ENCODE results near the gene ACSM5.
"Not testable (repeated sequence)": the region's sequence is repeated elsewhere in the genome, so short reads cannot be mapped to it uniquely, and the experiment has no call there.

The ACSM5 gene

GRCh38 chr16:20401066-20401465 lies 8.3 kb upstream of the ACSM5 start:
- no peak for DNase-seq

GRCh38 chr16:20401475-20402016 lies 7.8 kb upstream of the ACSM5 start:
- DNase-seq, result no peak

- no peak for DNase-seq
Observed at GRCh38 chr16:20402651-20403050, 6.7 kb upstream of the ACSM5 start.

- DNase-seq, result no peak
Observed at GRCh38 chr16:20404637-20405036, 4.7 kb upstream of the ACSM5 start, which contains the start of gene PDILT. Gene PDILT, minus strand, starts transcription at chr16:20404737. Its CDS starts 5,437 bp downstream, at chr16:20399300.

GRCh38 chr16:20410121-20410723 lies 888 bp downstream of the ACSM5 start:
- DNase-seq, result no peak

- DNase-seq, result no peak
Observed at GRCh38 chr16:20411055-20411454, 1.7 kb downstream of the ACSM5 start.

GRCh38 chr16:20415541-20415940 lies 6.2 kb downstream of the ACSM5 start:
- no peak for DNase-seq

- not testable (repeated sequence) for DNase-seq
Observed at GRCh38 chr16:20419093-20419492, 9.8 kb downstream of the ACSM5 start.

- not testable (repeated sequence) for DNase-seq
Observed at GRCh38 chr16:20421748-20422147, 12.4 kb downstream of the ACSM5 start.

GRCh38 chr16:20423772-20424128 lies 14.4 kb downstream of the ACSM5 start:
- not testable (repeated sequence) for DNase-seq

- no peak for DNase-seq
Observed at GRCh38 chr16:20424129-20424866, 15.0 kb downstream of the ACSM5 start.

- DNase-seq, result not testable (repeated sequence)
Observed at GRCh38 chr16:20427401-20427797, 18.1 kb downstream of the ACSM5 start.

GRCh38 chr16:20429499-20429898 lies 20.2 kb downstream of the ACSM5 start:
- DNase-seq, result not testable (repeated sequence)

- not testable (repeated sequence) for DNase-seq
Observed at GRCh38 chr16:20430480-20430879, 21.1 kb downstream of the ACSM5 start.

- DNase-seq, result no peak
Observed at GRCh38 chr16:20430948-20431347, 21.6 kb downstream of the ACSM5 start.

GRCh38 chr16:20438950-20439349 lies 29.6 kb downstream of the ACSM5 start:
- not testable (repeated sequence) for DNase-seq

- not testable (repeated sequence) for DNase-seq
Observed at GRCh38 chr16:20439820-20440231, 30.5 kb downstream of the ACSM5 start.

- DNase-seq, result not testable (repeated sequence)
Observed at GRCh38 chr16:20440731-20441130, 31.4 kb downstream of the ACSM5 start.

GRCh38 chr16:20441191-20441590 lies 31.9 kb downstream of the ACSM5 start:
- DNase-seq, result no peak

GRCh38 chr16:20441859-20442258 lies 32.5 kb downstream of the ACSM5 start:
- not testable (repeated sequence) for DNase-seq

GRCh38 chr16:20446652-20447393 lies 37.5 kb downstream of the ACSM5 start:
- DNase-seq, result not testable (repeated sequence)

GRCh38 chr16:20451364-20451763 lies 42.0 kb downstream of the ACSM5 start, which contains the start of gene ACSM2A:
Gene ACSM2A, plus strand, starts transcription at chr16:20451521. Its CDS starts 8,594 bp downstream, at chr16:20460115.
- not testable (repeated sequence) for DNase-seq

GRCh38 chr16:20453633-20454032 lies 44.3 kb downstream of the ACSM5 start:
- DNase-seq, result not testable (repeated sequence)

All from OCI-M1 (cell line).